Body of pancreas (tissue), 4 donors: Measurements from ENCODE around the gene PAAF1. TPM values are rescaled to one million over a fixed set of nuclear protein-coding genes. Genes with fewer than 3 reads are reported as not detected.
"Not testable (repeated sequence)": the region's sequence is repeated elsewhere in the genome, so short reads cannot be mapped to it uniquely, and the experiment has no call there.

Experiments
- ATAC-seq: fragments of 150-250 bp; one replicate; pipeline ENCODE4 v1.9.1; 2016
- DNase-seq, 4 donors: peaks; one replicate each; pipeline ENCODE4 v3.0.0-alpha.2; 2019
- H3K27ac ChIP-seq, 4 donors: fragments of 200-600 bp; sonication (generic); 1 replicate in 3 of 4; 2 replicates in 1 of 4; pipeline versions ENCODE4 v1.5.1 to v1.6.1; 2016 to 2019; ENCODE audit warnings: mild to moderate bottlenecking in 1 of 4, mixed read lengths in 1 of 4, moderate library complexity in 1 of 4
- H3K27me3 ChIP-seq, 2 donors: fragments of 200-600 bp; sonication (generic); one replicate each; pipeline ENCODE4 v1.6.0; 2016; ENCODE audit warnings: mild to moderate bottlenecking in 1 of 2
- H3K36me3 ChIP-seq, 2 donors: fragments of 200-600 bp; sonication (generic); replicated peaks in 1 of 2; 2 replicates each; pipeline ENCODE4 v1.5.1; 2016; ENCODE audit warnings: low read depth in 2 of 2; ENCODE audit not compliant: insufficient read depth in 1 of 2
- H3K4me1 ChIP-seq: fragments of 200-600 bp; sonication (generic); one replicate; pipeline ENCODE4 v1.6.0; 2016
- H3K4me3 ChIP-seq, 2 donors: fragments of 200-600 bp; sonication (generic); 1 replicate in 1 of 2; 2 replicates in 1 of 2; pipeline ENCODE4 v1.5.1; 2016 to 2019
- H3K9me3 ChIP-seq, 3 donors: fragments of 200-600 bp; sonication (generic); 1 replicate in 2 of 3; 2 replicates in 1 of 3; pipeline ENCODE4 v1.5.1; 2016
- CTCF ChIP-seq, 7 experiments: fragments of 450-650 bp in 4 of 7; fragments of 200-600 bp in 3 of 7; sonication (generic) in 3 of 7; IDR thresholded peaks; one replicate each; pipeline ENCODE4 v1.5.1; 2016 to 2019; ENCODE audit warnings: antibody characterized with exemption in 7 of 7
- POLR2A ChIP-seq, 3 donors: fragments of 450-650 bp; IDR thresholded peaks; one replicate each; pipeline ENCODE4 v1.6.1; 2016; ENCODE audit warnings: antibody characterized with exemption in 3 of 3, mild to moderate bottlenecking in 2 of 3
- WGBS, 2 donors: methylation state at CpG; one replicate each; pipeline ENCODE4 v1.1.5; 2017; 5-methylcytosine and 5-hydroxymethylcytosine counted together
- intact Hi-C: fragments of 100-400 bp; cut with DNase I; formaldehyde crosslinking; loops from one replicate; pipeline ENCODE4 v1.15.1; 2023
- total RNA-seq, 2 donors: library from RNA; depleted of rRNA; stranded (reverse); fragments of >200 nt; gene quantifications; one replicate each; pipeline ENCODE4 v1.1.0, GENCODE V29; 2016

Gene PAAF1
- total RNA-seq, 2 donors from 2014 or later, result 11.2 to 12.2 TPM

DNA sequence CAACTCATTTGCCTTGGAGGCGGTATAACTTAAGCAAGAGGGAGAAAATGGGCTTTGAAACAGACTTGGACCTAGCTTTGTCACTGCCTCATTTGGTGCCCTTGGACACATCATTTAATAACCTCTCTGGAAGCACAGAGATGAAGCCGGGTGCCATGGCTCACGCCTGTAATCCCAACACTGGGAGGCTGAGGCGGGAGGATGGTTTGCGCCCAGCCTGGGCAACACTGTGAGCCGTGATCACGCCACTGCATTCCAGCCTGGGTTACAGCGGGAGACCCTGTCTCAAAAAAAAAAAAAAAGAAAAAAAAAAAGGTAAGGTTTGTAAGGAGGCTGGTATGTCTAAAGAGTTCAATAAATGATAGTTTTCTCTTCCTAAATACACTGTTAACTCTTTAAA, 959 bp upstream of the PAAF1 start:
- Histone ChIP-seq H3K36me3 (peaks cover 0 to 13% of the 10 kb centered on the region in 2 donors), H3K27me3 (no peaks in the 10 kb centered on the region), H3K4me3 (peak overlapping the region in 1 of 2 donors; percentile 93), H3K27ac (peak overlapping the region in 3 of 4 donors; percentile 72 to 93 (median 72)), H3K9me3 (no peaks in the 10 kb centered on the region), H3K4me1 (peaks cover 26% of the 10 kb centered on the region)
- intact Hi-C loops, result no loop called here
- WGBS, 2 donors, result 17 to 23% methylated on average over 8 of the region's 8 CpGs
- no peak for TF ChIP-seq CTCF (IDR thresholded peaks at IDR 0.05)
- TF ChIP-seq POLR2A (IDR thresholded peaks at IDR 0.05), result no peak
- DNase-seq (peak in 1 of 4 donors; percentile 10), ATAC-seq (no peak)

- no peak overlapping the region for H3K4me3 ChIP-seq
- intact Hi-C loops, result no loop called here
- H3K9me3 ChIP-seq, result no peaks in the 10 kb centered on the region
- no peaks in the 10 kb centered on the region for H3K36me3 ChIP-seq
- no peak overlapping the region for H3K27ac ChIP-seq
- WGBS, 2 donors, result 81 to 83% methylated on average over 1 of the region's 1 CpG
- no peak for TF ChIP-seq CTCF (IDR thresholded peaks at IDR 0.05)
- TF ChIP-seq POLR2A (IDR thresholded peaks at IDR 0.05), result no peak
- peaks cover 26% of the 10 kb centered on the region for H3K4me1 ChIP-seq
- ATAC-seq (no peak), DNase-seq (no peak)
- no peaks in the 10 kb centered on the region for H3K27me3 ChIP-seq
These were observed 2.0 kb downstream of the PAAF1 start for GRCh38 chr11:73878771-73879170.

DNA sequence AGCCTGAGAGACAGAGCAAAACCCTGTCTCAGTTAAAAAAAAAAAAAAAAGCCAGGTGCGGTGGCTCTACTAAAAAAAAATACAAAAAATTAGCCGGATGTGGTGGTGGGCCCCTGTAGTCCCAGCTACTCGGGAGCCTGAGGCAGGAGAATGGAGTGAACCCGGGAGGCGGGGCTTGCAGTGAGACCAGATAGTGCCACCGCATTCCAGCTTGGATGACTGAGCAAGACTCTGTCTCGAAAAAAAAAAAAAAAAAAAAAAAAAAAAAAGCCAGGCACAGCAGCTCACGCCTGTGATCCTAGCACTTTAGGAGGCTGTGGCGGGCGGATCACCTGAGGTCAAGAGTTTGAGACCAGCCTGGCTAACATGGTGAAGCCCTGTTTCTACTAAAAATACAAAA, 3.6 kb downstream of the PAAF1 start:
- WGBS, 2 donors, result 90 to 94% methylated on average over 9 to 10 of the region's 10 CpGs
- not testable (repeated sequence) for DNase-seq

DNA sequence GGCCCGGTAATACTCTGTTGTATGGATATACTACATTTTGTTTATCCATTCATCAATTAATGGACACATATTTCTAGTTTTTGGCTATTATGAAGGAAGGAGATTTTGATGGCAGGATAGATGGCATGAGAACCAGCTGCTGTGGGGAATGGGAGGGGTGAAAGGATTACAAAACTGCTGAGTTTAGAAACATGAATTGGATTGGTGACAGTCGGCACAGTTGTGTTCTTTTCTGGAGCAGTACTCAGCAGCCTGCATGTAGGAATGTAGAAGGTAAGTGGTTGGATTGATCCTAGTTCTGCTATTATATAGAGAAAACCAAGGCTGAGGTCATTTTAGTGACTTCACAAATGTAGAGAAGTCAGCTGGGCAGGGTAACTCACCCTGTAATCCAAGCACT, 7.1 kb downstream of the PAAF1 start:
- intact Hi-C loops, result no loop called here
- WGBS, 2 donors, result 90 to 96% methylated on average over 2 of the region's 2 CpGs
- Histone ChIP-seq H3K4me1 (no peaks in the 10 kb centered on the region), H3K36me3 (no peaks in the 10 kb centered on the region), H3K27me3 (no peaks in the 10 kb centered on the region), H3K9me3 (no peaks in the 10 kb centered on the region), H3K4me3 (no peak overlapping the region), H3K27ac (no peak overlapping the region)
- TF ChIP-seq CTCF (IDR thresholded peaks at IDR 0.05) (no peak), POLR2A (IDR thresholded peaks at IDR 0.05) (no peak)
- no peak for DNase-seq
- no peak for ATAC-seq

More for the DNA sequence above, 3.6 kb downstream of the PAAF1 start:
- H3K4me3 ChIP-seq, H3K9me3 ChIP-seq, intact Hi-C loops, H3K36me3 ChIP-seq, H3K27me3 ChIP-seq, H3K27ac ChIP-seq, ATAC-seq: not testable (repeated sequence)
- H3K4me1 ChIP-seq, result peaks cover 16% of the 10 kb centered on the region

DNA sequence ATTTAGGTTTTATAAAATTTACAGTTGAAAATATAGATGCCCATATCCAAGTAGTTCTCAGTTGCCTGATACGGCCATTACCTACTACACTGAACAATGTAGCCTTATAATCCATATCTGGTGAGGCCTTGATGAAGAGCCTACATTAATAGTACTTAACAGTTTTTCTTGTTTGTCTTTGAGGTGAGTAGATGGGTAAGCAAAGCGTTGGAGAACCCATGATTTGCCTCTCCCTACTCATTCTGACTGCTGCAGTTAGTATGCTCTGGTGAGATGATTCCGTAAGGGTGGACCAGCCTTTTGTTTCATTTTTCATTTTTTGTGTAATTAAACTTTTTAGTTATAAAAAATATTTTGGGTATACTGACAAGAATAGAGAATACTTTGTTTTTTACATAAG, 11.4 kb downstream of the PAAF1 start:
- ATAC-seq, result no peak
- H3K36me3 ChIP-seq, result peaks cover 0 to 14% of the 10 kb centered on the region in 2 donors
- intact Hi-C loops, result no loop called here

More for the DNA sequence above, 11.4 kb downstream of the PAAF1 start:
- no peak for DNase-seq
- Histone ChIP-seq H3K9me3 (no peaks in the 10 kb centered on the region), H3K27ac (no peak overlapping the region), H3K4me1 (no peaks in the 10 kb centered on the region), H3K27me3 (no peaks in the 10 kb centered on the region), H3K4me3 (no peak overlapping the region)
- TF ChIP-seq CTCF (IDR thresholded peaks at IDR 0.05), result no peak
- TF ChIP-seq POLR2A (IDR thresholded peaks at IDR 0.05), result no peak
- 93 to 98% methylated on average over 3 of the region's 3 CpGs for WGBS, 2 donors
